GM12872 (cell line): ENCODE data around the gene TMEM72.

Experiments
- TF ChIP-seq, protein P1 (sequence below): IDR thresholded peaks from 3 replicates; pipeline ENCODE4 v1.5.1; 2011; ENCODE audit warnings: low read depth, mild to moderate bottlenecking, low read length, moderate library complexity; ENCODE audit not compliant: insufficient read depth

TMEM72 gene

DNA sequence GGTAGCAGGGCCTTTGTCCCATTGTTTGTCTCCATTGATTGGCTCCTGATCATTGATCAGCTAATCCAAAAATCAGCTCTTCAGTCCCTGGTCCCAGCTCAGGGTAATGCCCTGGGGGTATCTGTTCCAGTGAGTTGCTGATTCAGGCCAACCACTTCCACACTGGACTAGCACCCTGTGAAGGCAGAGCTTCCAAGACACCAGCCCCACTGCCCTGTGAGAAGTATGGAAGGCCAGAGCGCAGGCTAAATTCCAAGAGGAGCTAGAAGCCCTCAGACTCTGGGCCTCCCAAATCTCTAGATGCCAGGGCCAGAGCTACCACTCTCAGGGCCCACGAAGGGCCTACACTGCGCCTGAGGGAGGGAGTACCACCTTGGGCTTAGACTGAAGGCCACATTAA is 10.4 kb downstream of the TMEM72 start:
- TF ChIP-seq, protein P1, sequence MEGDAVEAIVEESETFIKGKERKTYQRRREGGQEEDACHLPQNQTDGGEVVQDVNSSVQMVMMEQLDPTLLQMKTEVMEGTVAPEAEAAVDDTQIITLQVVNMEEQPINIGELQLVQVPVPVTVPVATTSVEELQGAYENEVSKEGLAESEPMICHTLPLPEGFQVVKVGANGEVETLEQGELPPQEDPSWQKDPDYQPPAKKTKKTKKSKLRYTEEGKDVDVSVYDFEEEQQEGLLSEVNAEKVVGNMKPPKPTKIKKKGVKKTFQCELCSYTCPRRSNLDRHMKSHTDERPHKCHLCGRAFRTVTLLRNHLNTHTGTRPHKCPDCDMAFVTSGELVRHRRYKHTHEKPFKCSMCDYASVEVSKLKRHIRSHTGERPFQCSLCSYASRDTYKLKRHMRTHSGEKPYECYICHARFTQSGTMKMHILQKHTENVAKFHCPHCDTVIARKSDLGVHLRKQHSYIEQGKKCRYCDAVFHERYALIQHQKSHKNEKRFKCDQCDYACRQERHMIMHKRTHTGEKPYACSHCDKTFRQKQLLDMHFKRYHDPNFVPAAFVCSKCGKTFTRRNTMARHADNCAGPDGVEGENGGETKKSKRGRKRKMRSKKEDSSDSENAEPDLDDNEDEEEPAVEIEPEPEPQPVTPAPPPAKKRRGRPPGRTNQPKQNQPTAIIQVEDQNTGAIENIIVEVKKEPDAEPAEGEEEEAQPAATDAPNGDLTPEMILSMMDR, result no peak

DNA sequence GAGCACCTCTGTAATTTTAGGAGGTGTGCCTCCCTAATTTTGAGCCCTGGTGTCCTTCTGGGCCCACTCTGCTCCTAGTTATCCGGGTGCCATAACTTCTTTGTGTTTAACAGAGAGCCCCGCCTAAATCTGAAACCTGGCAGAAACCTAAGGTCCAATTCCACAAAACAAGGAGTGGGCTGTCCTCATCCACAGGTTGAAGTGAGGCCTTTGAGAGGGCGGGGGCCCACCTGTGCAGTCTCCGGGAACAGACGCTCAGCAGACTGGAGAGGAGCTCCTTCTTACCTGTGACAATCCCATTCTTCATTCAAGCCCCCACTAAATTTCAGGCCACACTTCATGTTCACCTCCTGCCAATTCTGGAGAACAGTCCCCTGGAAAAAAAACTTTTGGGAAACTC is 10.9 kb downstream of the TMEM72 start:
- TF ChIP-seq, protein P1, result no peak

DNA sequence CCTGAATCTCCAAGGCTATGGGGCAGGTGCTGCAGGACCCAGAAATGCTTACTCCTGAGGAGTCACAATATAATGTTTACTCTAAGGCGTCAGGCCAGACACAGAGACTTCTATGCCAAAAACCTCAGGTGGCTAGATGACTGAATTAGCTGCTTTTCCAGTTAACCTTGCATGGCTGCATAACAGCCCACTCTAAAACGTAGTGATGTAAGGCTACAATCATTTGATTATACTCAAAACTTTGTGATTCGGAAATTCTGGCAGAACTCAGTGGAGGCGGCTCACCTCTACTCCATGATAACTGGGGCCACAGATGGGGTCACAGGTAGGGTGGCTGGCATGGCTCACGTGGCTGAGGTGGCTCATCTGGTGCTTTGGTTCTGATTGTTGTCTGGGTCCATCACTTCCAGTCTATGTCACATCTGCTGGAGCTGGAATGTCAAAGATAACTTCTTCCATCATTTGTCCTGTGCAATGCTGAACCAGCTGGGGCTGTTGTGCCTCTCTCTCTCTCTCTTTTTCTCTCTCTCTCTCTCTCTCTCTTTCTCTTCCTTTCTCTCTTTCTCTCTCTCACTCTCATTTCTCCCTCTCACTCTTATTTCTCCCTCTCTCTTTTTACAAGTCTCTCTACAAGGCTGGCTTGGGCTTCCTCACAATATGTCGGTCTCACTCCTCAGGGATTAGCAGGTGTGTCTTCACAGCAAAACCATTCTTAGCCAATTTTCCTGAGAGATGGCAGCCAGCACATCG is 11.8 kb downstream of the TMEM72 start:
- TF ChIP-seq, protein P1, result no peak

DNA sequence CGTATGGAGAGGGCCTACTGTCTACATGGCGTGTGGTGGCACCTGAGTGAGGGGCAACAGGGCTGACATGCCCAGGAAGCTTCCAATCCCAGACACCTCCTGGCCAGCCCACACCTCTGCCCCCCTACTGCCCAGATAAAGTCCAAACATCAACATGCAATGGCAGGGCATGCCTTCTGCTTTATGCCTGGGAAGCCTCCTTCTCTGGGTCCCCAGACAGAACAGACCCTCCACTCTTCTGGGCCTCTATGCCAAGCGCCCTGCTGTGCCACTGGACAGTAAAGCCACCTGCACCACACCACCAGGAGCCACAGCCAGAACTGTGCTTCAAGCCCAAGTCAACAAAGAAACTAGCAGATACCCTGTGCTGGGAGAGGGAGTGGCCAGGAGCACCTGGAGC is 12.5 kb downstream of the TMEM72 start:
- TF ChIP-seq, protein P1, result no peak

DNA sequence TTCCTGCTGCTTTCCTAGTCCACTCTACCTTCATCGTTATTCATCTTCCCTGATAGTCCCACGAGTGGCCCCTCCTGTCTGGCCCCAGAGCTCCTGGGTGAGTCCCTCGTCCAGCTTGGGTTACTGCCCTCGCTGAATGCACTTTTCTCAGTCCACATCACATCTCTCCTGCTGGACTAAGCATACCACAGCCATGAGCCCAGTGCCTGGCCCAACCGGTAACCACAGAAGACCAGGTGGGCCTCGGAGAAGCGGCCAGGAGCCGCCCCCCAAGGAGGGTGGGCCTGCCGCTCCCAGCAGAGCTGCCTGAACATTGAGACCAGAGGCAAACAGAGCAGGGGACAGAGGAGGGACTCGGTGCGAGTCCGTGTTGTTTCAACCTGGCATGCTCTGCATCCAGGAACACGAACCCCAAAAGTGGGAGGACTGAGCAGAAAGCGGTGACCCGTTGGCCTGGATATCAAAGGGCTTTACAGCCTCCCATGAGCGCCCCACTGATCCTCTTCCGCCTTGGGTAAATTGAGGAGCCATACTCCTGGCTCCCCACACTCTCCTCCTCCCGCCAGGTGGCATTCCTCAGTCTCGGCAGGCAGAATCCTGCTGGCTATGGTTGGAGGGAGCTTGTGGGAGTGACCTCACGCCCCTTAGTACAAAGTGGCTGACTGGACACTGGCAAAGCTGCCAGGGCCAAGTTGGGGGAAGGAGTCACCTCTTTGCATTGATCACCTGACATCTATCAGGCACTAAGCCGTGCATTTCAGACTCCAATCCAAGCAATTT is 13.3 kb downstream of the TMEM72 start:
- TF ChIP-seq, protein P1, result no peak

DNA sequence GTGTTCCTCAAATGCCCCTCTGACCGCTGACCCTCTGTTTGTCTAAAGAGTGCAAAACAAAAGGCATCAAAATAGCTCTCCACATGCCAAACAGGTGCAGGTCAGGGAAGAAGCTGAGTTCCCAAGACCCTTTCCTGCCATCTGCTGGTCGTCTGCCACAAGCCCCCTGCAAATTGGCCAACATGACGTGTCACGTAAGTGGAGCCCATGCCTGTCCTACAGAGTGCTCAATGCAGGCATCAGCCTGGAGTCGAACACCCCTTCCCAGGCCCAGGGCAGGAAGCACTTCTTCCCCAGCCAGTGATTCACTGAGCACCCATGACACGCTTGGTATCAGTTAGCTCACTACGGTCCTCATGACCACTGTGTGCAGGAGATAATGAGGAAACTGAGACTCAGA is 14.1 kb downstream of the TMEM72 start:
- TF ChIP-seq, protein P1, result no peak; the same call in 1 of the 3 replicates

DNA sequence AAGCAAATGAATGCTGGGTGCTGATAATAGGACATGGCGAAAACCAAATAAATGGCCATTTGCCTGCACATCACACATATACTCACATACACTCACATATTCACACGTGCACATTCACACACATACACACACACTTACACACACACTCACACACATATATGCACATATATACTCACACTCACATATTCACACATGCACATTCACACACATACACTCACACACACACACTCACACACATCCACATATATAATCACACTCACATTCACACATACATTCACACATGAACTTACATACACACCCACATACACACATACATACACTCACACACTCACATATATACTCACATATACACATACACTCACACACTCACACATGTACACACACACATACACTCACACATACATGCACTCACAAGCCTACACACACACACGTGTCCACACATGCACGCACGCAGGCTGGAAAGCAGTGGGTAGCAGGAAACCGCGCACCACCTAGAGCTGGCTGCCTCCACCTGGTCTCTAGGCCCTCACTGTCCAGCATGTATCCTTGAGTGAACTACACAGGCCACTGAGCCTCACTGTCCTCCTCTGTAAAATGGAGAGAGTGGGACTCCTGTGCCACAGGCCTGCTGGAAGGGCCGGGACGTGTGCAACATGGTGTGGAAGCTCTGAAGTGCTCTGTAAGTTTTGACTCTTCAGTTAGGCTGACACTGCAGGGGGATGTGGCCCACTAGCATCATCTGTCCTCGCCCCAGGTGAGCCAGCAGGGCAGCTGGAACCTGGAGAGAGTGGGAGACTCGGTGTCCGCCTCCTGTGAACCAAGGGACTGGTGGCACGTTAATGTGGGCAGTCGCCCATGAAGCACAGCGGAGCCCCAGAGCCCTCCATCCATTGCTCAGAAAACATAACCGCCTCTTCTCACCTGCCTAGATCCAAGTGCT is 14.9 kb downstream of the TMEM72 start:
- TF ChIP-seq, protein P1, result no peak
